Cardiac muscle cell (in vitro differentiated cells and primary cell): ENCODE measurements around the gene CPNE4. TPM values are rescaled to one million over a fixed set of nuclear protein-coding genes. Genes with fewer than 3 reads are reported as not detected.
A peak's percentile ranks its signal among the peaks of the same experiment; 100 is the strongest.
"Not testable (repeated sequence)": the region's sequence is repeated elsewhere in the genome, so short reads cannot be mapped to it uniquely, and the experiment has no call there.

Experiments used
- DNase-seq, 2 donors: peaks; one replicate each; pipeline versions ENCODE4 v3.0.0 to v3.0.0-alpha.2; 2010 to 2017; ENCODE audit warnings: low read depth in 1 of 2, low spot score in 1 of 2
- H3K27ac ChIP-seq: fragments of 200-600 bp; sonication (generic); 2 replicates; pipeline ENCODE4 v1.5.1; 2016
- H3K27me3 ChIP-seq: fragments of 200-600 bp; sonication (generic); 2 replicates; pipeline ENCODE4 v1.6.0; 2016; ENCODE audit warnings: control low read depth
- H3K36me3 ChIP-seq: fragments of 200-600 bp; sonication (generic); 2 replicates; pipeline ENCODE4 v1.5.1; 2016; ENCODE audit warnings: control low read depth
- H3K4me1 ChIP-seq: fragments of 200-600 bp; sonication (generic); 2 replicates; pipeline ENCODE4 v1.8.1; 2017; ENCODE audit warnings: low read depth, mild to moderate bottlenecking, mixed run types
- H3K4me3 ChIP-seq: fragments of 200-600 bp; sonication (generic); 2 replicates; pipeline ENCODE4 v1.5.1; 2016; ENCODE audit warnings: mild to moderate bottlenecking
- H3K9me3 ChIP-seq: fragments of 200-600 bp; sonication (generic); 2 replicates; pipeline ENCODE4 v1.5.1; 2017; ENCODE audit warnings: low read depth, mild to moderate bottlenecking, control low read depth
- polyA plus RNA-seq: library from polyadenylated mRNA; unstranded; fragments of >200 nt; fragmentation: Nextera tagmentation; extraction: Ambion mirVana; gene quantifications from 2 replicates; pipeline ENCODE4 v1.2.1, GENCODE V29; 2016
- total RNA-seq: library from RNA; depleted of rRNA; stranded (reverse); fragments of >200 nt; gene quantifications from 2 replicates; pipeline ENCODE4 v1.2.3, GENCODE V29; 2016
- TF ChIP-seq, protein P1 (sequence below): IDR thresholded peaks from 2 replicates; pipeline ENCODE4 v1.5.1; 2012; ENCODE audit warnings: low read depth, mild to moderate bottlenecking, low read length

Gene CPNE4
- total and polyA plus RNA-seq, 2 experiments from 2014 or later: 3.3 to 7.6 TPM

DNA sequence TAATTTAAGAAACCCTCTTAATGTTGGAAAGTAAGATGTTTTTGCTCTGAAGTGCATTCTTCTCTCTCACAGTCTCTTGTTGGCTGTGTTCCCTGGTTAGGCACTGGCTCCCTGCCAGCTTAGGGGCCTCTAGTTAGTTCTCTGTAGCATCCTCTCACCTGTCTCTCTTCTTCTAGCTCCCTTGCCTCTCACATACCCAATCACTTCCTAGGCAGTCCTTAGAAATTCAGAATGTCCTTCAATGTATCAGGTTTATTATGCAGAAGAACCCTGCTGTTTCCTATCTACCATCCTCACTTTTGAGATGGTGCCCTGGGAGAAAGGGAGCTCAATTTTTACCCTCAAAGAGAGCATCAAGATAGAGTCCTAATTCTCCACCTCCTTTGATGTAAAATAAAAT lies 36.2 kb upstream of the CPNE4 start:
- peak; percentile 7 to 11 for DNase-seq
- Histone ChIP-seq H3K9me3 (no peaks in the 10 kb centered on the region), H3K36me3 (no peaks in the 10 kb centered on the region), H3K4me1 (no peaks in the 10 kb centered on the region), H3K27ac (no peak overlapping the region), H3K27me3 (no peaks in the 10 kb centered on the region), H3K4me3 (no peak overlapping the region)
- TF ChIP-seq, protein P1, sequence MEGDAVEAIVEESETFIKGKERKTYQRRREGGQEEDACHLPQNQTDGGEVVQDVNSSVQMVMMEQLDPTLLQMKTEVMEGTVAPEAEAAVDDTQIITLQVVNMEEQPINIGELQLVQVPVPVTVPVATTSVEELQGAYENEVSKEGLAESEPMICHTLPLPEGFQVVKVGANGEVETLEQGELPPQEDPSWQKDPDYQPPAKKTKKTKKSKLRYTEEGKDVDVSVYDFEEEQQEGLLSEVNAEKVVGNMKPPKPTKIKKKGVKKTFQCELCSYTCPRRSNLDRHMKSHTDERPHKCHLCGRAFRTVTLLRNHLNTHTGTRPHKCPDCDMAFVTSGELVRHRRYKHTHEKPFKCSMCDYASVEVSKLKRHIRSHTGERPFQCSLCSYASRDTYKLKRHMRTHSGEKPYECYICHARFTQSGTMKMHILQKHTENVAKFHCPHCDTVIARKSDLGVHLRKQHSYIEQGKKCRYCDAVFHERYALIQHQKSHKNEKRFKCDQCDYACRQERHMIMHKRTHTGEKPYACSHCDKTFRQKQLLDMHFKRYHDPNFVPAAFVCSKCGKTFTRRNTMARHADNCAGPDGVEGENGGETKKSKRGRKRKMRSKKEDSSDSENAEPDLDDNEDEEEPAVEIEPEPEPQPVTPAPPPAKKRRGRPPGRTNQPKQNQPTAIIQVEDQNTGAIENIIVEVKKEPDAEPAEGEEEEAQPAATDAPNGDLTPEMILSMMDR: no peak

DNA sequence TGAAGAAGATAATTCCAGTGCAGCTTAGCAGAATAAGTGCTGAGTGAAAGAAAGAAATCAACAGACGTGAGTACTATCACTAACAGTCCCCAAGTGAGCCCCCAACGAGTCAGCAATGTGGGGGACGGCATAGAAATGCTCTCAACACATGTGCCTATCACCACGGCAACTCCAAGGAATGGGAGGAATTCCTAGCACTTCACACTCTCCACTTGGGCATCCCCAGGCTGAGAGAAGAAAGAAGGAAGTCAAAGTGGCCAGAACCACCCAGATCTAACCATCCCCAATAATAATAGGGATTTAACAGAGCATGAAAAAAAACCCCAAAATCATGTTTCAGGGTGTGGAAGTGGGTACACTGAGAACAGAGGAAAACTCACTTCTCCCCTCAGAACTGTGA lies 29.3 kb upstream of the CPNE4 start:
- peak in 1 of 2 donors; percentile 8 for DNase-seq
- no peaks in the 10 kb centered on the region for H3K9me3 ChIP-seq
- no peak overlapping the region for H3K27ac ChIP-seq
- H3K4me3 ChIP-seq: no peak overlapping the region
- TF ChIP-seq, protein P1: no peak
- H3K36me3 ChIP-seq: no peaks in the 10 kb centered on the region
- no peaks in the 10 kb centered on the region for H3K27me3 ChIP-seq
- H3K4me1 ChIP-seq: peaks cover 9% of the 10 kb centered on the region

DNA sequence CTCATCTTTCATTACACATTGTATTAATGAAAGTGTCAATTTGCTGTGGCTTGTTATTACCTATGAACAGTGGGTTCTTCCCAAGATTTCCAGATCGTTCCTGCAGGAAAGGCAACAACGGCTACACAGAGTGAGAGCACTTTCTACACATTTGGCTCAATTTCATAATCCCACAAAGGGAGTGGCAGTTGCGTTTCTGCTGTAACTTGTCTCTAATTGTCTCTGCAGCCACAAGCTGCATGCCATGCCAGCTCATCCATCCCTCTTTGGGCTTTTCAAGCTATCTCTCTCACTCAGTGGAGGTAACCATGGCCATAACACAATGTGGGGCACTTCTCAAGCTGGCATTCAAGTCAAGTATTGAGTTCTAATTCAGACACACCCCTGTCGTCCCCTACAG lies 27.7 kb upstream of the CPNE4 start:
- Histone ChIP-seq H3K27ac (no peak overlapping the region), H3K4me3 (no peak overlapping the region), H3K36me3 (no peaks in the 10 kb centered on the region), H3K4me1 (peaks cover 9% of the 10 kb centered on the region), H3K9me3 (no peaks in the 10 kb centered on the region), H3K27me3 (no peaks in the 10 kb centered on the region)
- no peak for DNase-seq
- TF ChIP-seq, protein P1: no peak

DNA sequence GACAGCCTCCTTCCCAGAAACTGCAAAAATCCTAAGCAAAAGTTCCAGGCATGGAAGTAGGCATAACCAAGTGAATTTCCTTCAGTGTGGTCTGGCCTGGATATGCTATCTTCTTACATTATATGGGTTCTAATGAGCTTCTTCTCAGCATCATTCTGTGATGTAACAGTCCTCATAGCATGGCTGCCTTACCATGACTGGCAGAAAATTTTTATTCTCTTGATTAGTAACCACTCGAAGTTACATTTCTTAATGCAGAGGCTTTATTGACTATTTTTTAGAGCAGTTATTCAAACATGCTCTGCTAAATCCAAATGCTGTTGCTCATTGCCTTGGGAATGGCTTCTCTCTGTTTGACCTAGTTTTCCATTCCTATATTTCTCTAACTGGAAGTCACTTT lies 21.1 kb upstream of the CPNE4 start:
- TF ChIP-seq, protein P1: no peak
- H3K27ac ChIP-seq: no peak overlapping the region
- no peaks in the 10 kb centered on the region for H3K4me1 ChIP-seq

DNA sequence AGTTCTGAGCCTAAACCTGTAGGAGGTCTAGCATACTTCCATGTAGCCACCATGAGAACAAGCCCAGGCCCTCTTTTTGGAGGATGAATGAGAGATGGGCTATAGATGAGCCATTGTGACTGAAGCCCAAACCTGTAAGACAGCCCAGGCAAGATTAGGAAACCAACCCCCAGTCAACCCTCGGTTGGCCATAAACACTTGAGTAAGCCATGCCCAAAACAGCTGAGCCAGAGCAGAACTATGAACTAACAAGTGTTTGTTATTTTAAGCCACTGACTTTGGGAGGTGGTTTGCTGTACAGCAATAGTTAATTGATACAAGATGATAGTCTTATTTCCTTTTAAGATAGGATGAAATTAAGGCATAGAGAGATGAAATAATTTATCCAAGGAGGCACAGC lies 12.4 kb upstream of the CPNE4 start:
- H3K36me3 ChIP-seq: no peaks in the 10 kb centered on the region
- TF ChIP-seq, protein P1: no peak
- H3K4me1 ChIP-seq: no peaks in the 10 kb centered on the region
- no peak overlapping the region for H3K4me3 ChIP-seq
- H3K27ac ChIP-seq: no peak overlapping the region
- no peaks in the 10 kb centered on the region for H3K9me3 ChIP-seq
- DNase-seq: no peak
- H3K27me3 ChIP-seq: no peaks in the 10 kb centered on the region

More for the DNA sequence above, 21.1 kb upstream of the CPNE4 start:
- Histone ChIP-seq H3K4me3 (no peak overlapping the region), H3K9me3 (no peaks in the 10 kb centered on the region), H3K36me3 (no peaks in the 10 kb centered on the region), H3K27me3 (no peaks in the 10 kb centered on the region)
- no peak for DNase-seq

DNA sequence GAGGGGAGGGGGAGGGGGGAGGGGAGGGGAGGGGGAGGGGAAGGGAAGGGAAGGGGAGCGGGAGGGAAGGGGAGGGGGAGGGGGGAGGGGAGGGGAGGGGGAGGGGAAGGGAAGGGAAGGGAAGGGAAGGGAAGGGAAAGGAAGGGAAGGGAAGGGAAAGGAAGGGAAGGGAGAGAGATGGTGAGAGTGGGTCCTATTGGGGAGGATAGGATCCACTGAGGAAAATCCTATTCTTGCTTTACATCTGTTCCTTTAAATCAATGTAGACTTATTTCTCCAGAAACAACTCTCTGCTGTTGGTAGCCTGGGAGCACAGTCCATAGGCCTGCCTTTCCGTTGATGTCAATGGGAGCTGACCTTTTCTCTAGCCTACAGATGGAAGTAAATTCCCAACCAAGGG lies 10.1 kb upstream of the CPNE4 start:
- not testable (repeated sequence) for H3K27ac ChIP-seq, DNase-seq, H3K27me3 ChIP-seq, H3K4me1 ChIP-seq, H3K36me3 ChIP-seq, H3K9me3 ChIP-seq, H3K4me3 ChIP-seq
